Ishikawa (cell line): ENCODE measurements around the gene CHRNB1.

Source experiments
- CEBPB ChIP-seq: IDR thresholded peaks from 2 replicates; pipeline ENCODE4 v1.6.1; 2012
- CREB1 ChIP-seq: IDR thresholded peaks from 2 replicates; pipeline ENCODE4 v1.6.1; 2012; ENCODE audit warnings: low read depth
- EP300 ChIP-seq: IDR thresholded peaks from 2 replicates; pipeline ENCODE4 v1.6.1; 2012; ENCODE audit warnings: borderline replicate concordance
- FOXM1 ChIP-seq: IDR thresholded peaks from 2 replicates; pipeline ENCODE4 v1.6.1; 2012; ENCODE audit warnings: low read depth, borderline replicate concordance
- RAD21 ChIP-seq: IDR thresholded peaks from 2 replicates; pipeline ENCODE4 v1.6.1; 2012; ENCODE audit warnings: low read depth
- TCF12 ChIP-seq: IDR thresholded peaks from 2 replicates; pipeline ENCODE4 v1.6.1; 2012; ENCODE audit warnings: low read depth
- YY1 ChIP-seq: IDR thresholded peaks from 2 replicates; pipeline ENCODE4 v1.6.1; 2012; ENCODE audit warnings: low read depth
- TF ChIP-seq, protein P1 (sequence below): IDR thresholded peaks from 2 replicates; pipeline ENCODE4 v1.6.1; 2012
- TF ChIP-seq, protein P2 (sequence below): IDR thresholded peaks from 2 replicates; pipeline ENCODE4 v1.6.1; 2012
- TF ChIP-seq, protein P3 (sequence below): IDR thresholded peaks from 2 replicates; pipeline ENCODE4 v1.6.1; 2012; ENCODE audit warnings: low read depth, mild to moderate bottlenecking

DNA sequence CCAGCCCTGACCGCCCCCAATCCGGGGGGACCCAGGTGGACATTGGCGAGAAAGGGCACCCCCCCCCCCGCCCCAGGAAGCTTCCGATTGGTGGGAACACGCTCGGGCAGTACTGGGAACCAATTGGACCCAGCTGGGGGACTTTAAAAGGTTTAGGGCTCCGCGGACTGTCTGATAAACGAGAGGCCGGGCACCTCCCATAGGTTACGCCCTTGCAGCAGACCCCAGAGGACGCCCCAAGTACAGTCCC, 41.2 kb upstream of the CHRNB1 start:
- TF ChIP-seq FOXM1 = no peak
- no peak for TF ChIP-seq CEBPB
- TF ChIP-seq YY1 = no peak
- TF ChIP-seq RAD21 = no peak
- no peak for TF ChIP-seq EP300
- TF ChIP-seq, protein P1, sequence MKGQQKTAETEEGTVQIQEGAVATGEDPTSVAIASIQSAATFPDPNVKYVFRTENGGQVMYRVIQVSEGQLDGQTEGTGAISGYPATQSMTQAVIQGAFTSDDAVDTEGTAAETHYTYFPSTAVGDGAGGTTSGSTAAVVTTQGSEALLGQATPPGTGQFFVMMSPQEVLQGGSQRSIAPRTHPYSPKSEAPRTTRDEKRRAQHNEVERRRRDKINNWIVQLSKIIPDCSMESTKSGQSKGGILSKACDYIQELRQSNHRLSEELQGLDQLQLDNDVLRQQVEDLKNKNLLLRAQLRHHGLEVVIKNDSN = no peak
- TF ChIP-seq, protein P2, sequence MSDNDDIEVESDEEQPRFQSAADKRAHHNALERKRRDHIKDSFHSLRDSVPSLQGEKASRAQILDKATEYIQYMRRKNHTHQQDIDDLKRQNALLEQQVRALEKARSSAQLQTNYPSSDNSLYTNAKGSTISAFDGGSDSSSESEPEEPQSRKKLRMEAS = no peak
- TF ChIP-seq, protein P3, sequence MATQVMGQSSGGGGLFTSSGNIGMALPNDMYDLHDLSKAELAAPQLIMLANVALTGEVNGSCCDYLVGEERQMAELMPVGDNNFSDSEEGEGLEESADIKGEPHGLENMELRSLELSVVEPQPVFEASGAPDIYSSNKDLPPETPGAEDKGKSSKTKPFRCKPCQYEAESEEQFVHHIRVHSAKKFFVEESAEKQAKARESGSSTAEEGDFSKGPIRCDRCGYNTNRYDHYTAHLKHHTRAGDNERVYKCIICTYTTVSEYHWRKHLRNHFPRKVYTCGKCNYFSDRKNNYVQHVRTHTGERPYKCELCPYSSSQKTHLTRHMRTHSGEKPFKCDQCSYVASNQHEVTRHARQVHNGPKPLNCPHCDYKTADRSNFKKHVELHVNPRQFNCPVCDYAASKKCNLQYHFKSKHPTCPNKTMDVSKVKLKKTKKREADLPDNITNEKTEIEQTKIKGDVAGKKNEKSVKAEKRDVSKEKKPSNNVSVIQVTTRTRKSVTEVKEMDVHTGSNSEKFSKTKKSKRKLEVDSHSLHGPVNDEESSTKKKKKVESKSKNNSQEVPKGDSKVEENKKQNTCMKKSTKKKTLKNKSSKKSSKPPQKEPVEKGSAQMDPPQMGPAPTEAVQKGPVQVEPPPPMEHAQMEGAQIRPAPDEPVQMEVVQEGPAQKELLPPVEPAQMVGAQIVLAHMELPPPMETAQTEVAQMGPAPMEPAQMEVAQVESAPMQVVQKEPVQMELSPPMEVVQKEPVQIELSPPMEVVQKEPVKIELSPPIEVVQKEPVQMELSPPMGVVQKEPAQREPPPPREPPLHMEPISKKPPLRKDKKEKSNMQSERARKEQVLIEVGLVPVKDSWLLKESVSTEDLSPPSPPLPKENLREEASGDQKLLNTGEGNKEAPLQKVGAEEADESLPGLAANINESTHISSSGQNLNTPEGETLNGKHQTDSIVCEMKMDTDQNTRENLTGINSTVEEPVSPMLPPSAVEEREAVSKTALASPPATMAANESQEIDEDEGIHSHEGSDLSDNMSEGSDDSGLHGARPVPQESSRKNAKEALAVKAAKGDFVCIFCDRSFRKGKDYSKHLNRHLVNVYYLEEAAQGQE = no peak
- TF ChIP-seq TCF12 = no peak
- TF ChIP-seq CREB1 = no peak
